Measurements from ENCODE around the gene NHLRC4. TPM values are rescaled to one million over a fixed set of nuclear protein-coding genes. Genes with fewer than 3 reads are reported as not detected.

The NHLRC4 gene
- total and polyA plus RNA-seq, 2 of the 13 experiments (the other 11 are each of a cell fraction or from before 2014, with no cell fraction given) = 0.40 to 0.59 TPM

GRCh38 chr16:531494-532125, 35.2 kb upstream of the NHLRC4 start:
- intact Hi-C loops (cut with micrococcal nuclease; ENCODE audit: unreplicated experiment) = loop anchor here (5.0 kb wide), 1 partner anchor 36 kb away; the partner anchor contains the start of genes NHLRC4 and PIGQ
- Histone ChIP-seq H3K36me3 (replicated peaks in 1 of 2; ENCODE audit: control insufficient read depth in 1 of 2, insufficient read depth in 2 of 2, low read length in 2 of 2) (peaks cover 2 to 5% of the 10 kb centered on the region in 2 experiments; a peak in 3 of 5 replicates), H4K20me1 (ENCODE audit: insufficient read depth, low read length) (peaks cover 18% of the 10 kb centered on the region; the same call in 1 of the 2 replicates), H3K9ac (ENCODE audit: insufficient read depth, low read depth, low read length) (no peak overlapping the region), H3K4me3 (replicated peaks in 1 of 3; ENCODE audit: insufficient read depth in 1 of 3, low read depth in 2 of 3, low read length in 3 of 3) (no peak overlapping the region), H2AFZ (ENCODE audit: low read length) (no peak overlapping the region), H3K27ac (ENCODE audit: extremely low read length, insufficient read depth, low read length) (no peak overlapping the region), H3K4me2 (ENCODE audit: low read depth, low read length) (no peak overlapping the region), H3K9me3 (ENCODE audit: low read length) (no peaks in the 10 kb centered on the region), H3K27me3 (ENCODE audit: control insufficient read depth in 1 of 2, insufficient read depth in 2 of 2, low read length in 2 of 2) (no peaks in the 10 kb centered on the region; a peak in 1 of 5 replicates), H3K4me1 (ENCODE audit: insufficient read depth, low read length) (peaks cover 57% of the 10 kb centered on the region), H3K79me2 (ENCODE audit: insufficient read depth, low read length) (peaks cover 80% of the 10 kb centered on the region)
- FAIRE-seq (no peak), ATAC-seq (no peak), DNase-seq (ENCODE audit: low spot score) (no peak)
- ChIA-PET POLR2A (interaction anchor here (1.0 to 3.1 kb wide), 2 partner anchors 11 to 12 kb away, joined by 3 to 17 read pairs; no protein-coding TSS in a partner anchor), CTCF (ENCODE audit: low intra/inter-chr PET ratio, low total read pairs) (no interaction called here)
- 95% methylated on average over 14 of the region's 16 CpGs for WGBS (ENCODE audit: low lambda C conversion rate)
- in situ Hi-C loops (cut with HindIII; ENCODE audit: extremely low pct_ligation_motif_present, low pct_unique_long_range_greater_than_20kb) = no loop called here
- BruUV-seq (replicated peaks) = no TSS peak
- TF ChIP-seq ZNF513 (CRISPR knock-in tag; conservative IDR thresholded peaks at IDR 0.05) (no peak), ATF6 (CRISPR knock-in tag; conservative IDR thresholded peaks at IDR 0.05) (no peak), ZNF251 (CRISPR knock-in tag; IDR thresholded peaks at IDR 0.05) (no peak)
